NB4 (cell line): ENCODE measurements around the gene KRT13.

Experiments used
- DNase-seq: peaks from one replicate; pipeline ENCODE4 v3.0.0; 2010; ENCODE audit warnings: low read depth
- H3K4me3 ChIP-seq: one replicate; pipeline ENCODE4 v1.5.1; 2011; ENCODE audit warnings: mild to moderate bottlenecking, low read depth, low read length, moderate library complexity
- CTCF ChIP-seq: IDR thresholded peaks from one replicate; pipeline ENCODE4 v1.5.1; 2012; ENCODE audit warnings: low read depth, low read length
- MAX ChIP-seq: IDR thresholded peaks from 2 replicates; pipeline ENCODE4 v1.6.1; 2011; ENCODE audit warnings: low read depth, low read length
- MYC ChIP-seq: IDR thresholded peaks from 2 replicates; pipeline ENCODE4 v1.6.1; 2011; ENCODE audit warnings: low read depth, low read length
- POLR2A ChIP-seq: IDR thresholded peaks from 2 replicates; pipeline ENCODE4 v1.6.1; 2011; ENCODE audit warnings: mild to moderate bottlenecking; ENCODE audit not compliant: insufficient read length; ENCODE audit errors: extremely low read depth

KRT13 gene

GRCh38 chr17:41490000-41490990 is 15.1 kb downstream of the KRT13 start:
- no peak overlapping the region for H3K4me3 ChIP-seq
- no peak for DNase-seq
- TF ChIP-seq MYC (no peak), POLR2A (no peak), CTCF (no peak), MAX (no peak)

GRCh38 chr17:41489531-41489930 is 15.9 kb downstream of the KRT13 start, which contains the start of gene KRT36:
KRT36 (minus strand) TSS chr17:41489910; CDS start chr17:41489864, 46 bp downstream.
- DNase-seq, result no peak
- no peak for TF ChIP-seq MYC
- H3K4me3 ChIP-seq, result no peak within 1 kb of the TSS

GRCh38 chr17:41486809-41487530 is 18.4 kb downstream of the KRT13 start:
- peak; percentile 27 for DNase-seq
- no peak for TF ChIP-seq MAX
- peak; percentile 59 for TF ChIP-seq CTCF
- no peak overlapping the region for H3K4me3 ChIP-seq

GRCh38 chr17:41486316-41486715 is 19.1 kb downstream of the KRT13 start:
- DNase-seq, result no peak
- H3K4me3 ChIP-seq, result no peak overlapping the region
- TF ChIP-seq CTCF, result no peak

GRCh38 chr17:41484920-41485904 is 20.2 kb downstream of the KRT13 start:
- H3K4me3 ChIP-seq, result no peak overlapping the region
- DNase-seq, result no peak
- TF ChIP-seq POLR2A, result no peak
- TF ChIP-seq CTCF, result no peak
- TF ChIP-seq MYC, result no peak
- no peak for TF ChIP-seq MAX
